ENCODE data around the gene ZFAND3.
"Not testable (repeated sequence)": the region's sequence is repeated elsewhere in the genome, so short reads cannot be mapped to it uniquely, and the experiment has no call there.

Gene ZFAND3

DNA sequence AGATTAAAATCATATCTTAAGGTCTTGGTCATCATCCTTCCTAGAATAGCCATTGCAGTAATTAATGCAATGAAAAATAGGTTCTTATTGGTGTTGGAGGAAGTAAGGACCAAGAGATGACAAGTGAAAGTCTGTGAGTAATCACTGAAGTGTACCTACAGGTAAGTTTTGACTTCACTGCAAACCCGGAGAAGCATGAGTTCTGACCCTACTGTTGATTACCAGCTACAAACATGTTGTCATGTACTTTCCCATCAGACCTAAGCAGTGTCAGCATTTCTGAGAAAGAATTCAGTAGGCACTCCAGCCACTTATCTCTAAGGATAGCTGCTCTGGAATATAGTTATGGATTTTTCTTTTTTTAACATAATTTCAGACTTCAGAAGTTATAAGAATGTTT is 280.9 kb downstream of the ZFAND3 start:
- no peak for DNase-seq

DNA sequence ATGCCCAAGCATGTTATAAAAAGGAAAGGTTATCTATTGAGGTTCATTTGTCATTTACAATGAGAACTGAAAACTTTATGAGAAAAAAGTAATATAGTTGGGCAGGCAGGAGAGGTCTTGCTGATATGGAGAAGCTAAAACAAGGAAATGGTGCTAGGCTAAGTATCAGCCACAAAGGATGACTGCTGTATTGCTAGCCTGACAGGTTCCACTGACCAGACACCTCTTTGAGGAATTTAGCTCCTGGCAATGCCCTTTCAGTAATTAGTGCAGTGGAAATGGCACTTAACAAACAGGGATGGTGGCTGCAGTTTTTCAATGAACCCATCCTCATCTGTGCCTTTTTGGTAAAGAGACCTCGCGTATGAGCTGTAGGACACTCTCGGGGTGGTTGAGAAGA is 284.4 kb downstream of the ZFAND3 start:
- no peak for DNase-seq

DNA sequence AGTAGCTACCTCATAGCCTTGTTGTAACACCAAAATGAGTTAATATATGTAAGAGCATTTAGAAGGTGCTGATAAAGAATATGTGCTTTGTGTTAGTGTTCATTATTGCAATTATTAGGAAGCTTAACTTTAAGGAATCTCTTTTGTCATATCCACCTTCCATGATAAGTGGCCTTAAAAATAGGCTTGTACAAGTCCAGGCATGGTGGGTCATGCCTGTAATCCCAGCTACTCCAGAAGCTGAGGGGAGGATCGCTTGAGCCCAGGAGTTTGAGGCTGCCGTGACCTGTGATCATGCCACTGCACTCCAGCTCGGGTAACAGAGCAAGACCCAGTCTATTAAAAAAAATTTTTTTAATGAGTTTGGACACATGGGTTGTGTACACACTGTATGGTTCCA is 285.5 kb downstream of the ZFAND3 start:
- no peak for DNase-seq

DNA sequence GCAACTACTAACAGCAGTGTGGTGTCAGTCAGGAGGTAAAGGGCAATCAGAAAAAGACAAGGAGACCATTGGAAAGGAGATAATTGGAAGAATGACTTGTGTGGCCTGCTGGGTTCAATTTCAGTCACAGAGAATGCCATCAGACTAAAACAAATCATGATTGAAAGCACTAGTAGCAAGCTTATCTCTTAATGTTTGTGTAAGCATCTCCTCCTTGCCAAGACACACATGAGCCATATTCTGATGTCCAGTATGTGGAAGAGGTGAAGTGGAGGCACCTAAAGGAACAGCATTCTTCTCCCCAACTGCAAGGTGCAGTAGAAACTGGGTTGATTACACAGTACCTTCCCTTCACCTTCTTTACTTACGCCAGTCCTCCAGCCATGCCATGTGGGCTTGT is 287.5 kb downstream of the ZFAND3 start:
- DNase-seq = no peak

DNA sequence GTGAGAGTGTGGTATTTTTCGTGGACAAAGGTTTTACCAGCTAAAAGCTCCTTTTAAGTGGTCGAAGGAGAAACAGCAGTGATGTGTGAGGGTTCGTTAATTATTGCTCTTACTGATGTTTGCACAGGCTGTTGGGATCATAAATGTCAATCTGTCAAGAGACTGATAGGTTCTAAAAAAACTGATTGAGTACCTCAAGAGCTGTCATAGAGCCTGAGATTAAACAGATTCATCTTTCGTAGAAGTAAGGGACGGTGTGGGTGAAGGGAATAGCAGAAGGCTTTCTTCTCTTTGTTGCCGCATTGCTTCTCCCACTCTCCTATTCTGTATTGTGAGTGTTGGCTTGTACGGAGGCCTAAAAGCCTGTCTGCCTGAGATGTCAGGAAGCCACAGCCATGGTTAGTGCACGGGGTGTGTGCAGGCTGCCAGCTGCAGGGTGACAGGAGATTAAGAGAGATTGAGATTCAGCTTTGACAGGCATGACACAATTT is 291.0 kb downstream of the ZFAND3 start:
- no peak for DNase-seq

DNA sequence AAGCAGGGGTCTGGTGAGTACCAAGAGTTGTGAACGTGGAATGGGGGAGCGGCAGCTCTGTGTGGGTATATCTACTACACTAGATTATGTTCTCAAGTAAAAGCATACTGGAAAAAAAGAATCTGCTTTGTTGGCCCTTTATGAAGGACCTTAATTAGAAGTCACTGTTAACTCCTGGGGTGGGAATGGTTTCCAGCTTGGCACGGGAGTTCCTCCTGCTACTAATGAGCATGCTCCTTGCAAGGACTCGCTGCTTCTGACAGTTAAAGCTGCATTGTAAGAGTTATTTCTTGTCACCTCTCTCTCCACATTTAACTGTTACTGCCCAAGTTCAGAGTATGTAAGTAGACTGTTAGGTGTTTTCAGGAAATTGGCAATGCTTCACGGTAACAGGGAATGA is 292.7 kb downstream of the ZFAND3 start:
- no peak for DNase-seq

DNA sequence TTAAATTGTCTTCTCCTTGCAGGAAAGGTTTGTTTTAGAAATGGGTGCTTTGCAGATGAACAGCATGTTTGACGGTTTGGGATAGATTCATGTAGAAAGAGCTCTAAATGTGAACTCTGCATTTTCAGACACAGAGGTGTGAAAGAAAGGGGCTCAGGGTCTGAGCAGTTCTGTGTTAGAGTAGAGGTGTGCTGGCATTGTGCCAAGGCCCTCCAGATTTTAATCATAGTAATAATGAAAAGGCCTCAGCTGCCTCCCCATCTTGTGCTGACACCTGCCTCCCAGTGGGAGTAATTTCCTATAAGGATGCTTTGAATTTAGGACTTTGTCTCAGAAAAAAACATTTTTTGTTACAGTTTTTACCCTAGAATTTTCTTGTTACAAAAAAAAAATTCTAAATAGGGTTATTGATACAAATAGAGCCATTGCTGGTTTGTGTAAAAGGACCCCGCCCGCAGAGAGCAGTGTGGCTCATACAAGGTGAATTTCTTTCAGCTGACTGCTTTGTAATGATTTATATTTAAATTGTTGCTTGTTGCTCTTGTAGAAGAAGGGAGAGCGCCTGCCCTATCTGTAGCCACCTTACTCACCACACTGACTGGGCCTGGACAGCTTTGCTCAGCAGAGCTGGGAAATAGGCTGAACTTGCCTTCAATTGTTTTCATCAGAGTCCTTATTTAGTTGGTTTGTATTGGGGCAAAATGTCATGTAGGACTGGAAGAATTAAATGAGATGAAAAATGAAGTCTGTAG is 294.5 kb downstream of the ZFAND3 start:
- DNase-seq = no peak

DNA sequence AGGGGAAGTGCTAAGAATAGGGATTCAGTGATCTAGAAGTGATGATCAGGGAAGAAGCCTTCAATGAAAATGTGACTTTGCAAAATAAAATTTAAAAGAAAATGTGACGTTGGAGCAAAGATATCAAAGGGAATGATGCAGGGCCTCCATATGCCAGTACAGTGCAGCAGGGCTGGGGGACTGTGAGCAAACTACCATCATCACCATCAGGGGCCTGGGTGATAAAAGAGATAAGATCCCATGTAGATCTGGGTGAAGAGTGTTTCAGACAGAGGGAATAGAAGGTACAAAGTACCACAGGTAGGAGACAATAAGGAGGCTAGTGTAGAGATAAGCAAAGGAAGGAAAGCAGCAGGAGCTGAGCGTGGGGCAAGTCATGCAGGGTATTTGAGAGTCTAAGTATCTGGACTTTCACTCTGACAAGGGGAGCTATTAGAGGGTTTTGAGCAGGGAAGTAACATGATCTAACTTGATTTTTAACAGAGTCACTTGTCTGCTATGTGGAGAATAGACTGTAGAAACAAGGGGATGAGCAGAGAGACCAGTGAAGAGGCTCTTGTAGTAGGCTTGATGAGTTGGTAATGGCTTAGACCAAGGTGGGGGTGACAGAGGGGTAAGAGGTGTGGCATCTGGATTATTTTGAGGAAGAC is 295.6 kb downstream of the ZFAND3 start:
- DNase-seq = no peak

DNA sequence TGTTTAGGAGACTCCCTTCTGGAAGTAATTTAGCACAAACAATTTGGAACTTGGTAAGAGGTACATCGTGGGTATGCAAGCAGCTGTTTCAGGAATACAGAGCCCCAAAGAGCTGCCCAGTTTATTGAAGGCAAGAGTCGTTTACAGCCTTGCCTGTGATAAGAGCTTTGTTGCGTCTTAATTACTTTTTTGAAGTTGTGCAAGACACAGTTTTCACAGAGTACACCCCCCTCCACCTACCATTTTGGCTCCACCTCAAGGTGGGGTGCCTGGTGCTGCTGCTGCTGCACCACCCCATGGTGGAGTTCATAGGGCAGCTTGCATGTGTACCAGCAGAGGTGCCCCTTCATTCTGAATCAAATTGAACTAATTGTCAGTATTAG is 296.1 kb downstream of the ZFAND3 start:
- DNase-seq = no peak

DNA sequence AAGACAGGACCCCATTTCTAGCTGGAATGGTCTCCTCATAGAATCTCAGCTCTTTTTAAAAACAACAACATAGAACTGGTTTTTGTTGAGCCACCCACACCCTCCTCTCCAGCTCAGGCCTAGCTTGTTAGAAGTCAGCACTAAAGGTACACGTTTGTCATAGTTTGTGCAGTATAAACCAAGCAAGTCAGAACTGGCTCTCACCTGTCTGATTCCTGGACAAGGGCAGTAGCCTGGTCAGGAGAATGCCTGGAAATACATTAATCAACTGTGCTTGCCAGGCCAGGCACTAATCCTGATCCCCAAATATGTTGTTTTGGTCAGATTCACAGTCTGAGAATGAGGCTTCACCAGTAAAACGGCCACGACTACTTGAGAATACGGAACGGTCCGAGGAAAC is 296.7 kb downstream of the ZFAND3 start:
- no peak for DNase-seq

DNA sequence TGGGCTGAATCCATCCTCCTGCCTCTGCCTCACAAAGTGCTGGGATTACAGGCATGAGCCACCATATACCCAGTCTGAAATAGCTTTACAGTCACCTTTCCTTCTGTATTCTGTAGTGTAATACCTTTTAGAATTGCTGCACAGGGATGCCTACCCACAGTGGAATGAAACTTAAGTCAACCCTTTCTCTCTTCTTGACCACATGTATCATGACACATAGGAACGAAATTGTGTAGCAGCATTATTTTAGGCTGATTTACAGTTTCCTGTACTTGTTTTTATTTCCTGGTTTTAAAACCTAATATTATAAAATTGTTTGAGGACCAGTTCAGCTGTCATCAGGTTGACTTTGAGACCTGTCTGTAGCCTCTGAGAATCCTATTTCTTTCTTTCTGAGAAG is 297.8 kb downstream of the ZFAND3 start:
- DNase-seq = no peak

DNA sequence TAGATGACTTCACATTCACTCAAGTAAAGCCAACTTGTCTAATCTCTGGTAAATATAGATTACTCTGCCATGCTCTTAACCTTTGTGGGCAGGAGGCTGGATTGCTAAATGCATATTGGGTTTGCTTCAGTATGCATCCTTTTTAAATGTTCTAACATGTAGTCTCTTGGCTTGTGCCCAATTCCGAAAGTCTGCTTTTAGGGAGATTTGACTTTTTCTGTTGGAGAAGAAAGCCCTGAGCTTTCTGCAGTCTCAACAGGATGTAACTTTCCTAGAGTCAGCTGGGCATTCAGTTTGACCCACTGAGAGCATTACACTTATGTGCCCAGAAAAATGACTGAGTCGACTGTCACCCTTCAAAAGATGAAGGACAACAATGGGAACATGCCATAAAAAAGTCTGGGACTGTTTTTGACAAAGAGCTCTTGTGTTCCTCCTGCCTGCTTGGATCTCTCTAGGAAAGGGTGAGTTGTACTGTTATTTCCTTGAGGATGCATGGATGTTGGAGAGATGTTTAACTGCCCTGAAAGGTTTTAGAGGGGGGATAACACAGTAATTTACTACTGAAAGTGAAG is 299.4 kb downstream of the ZFAND3 start:
- DNase-seq = no peak

DNA sequence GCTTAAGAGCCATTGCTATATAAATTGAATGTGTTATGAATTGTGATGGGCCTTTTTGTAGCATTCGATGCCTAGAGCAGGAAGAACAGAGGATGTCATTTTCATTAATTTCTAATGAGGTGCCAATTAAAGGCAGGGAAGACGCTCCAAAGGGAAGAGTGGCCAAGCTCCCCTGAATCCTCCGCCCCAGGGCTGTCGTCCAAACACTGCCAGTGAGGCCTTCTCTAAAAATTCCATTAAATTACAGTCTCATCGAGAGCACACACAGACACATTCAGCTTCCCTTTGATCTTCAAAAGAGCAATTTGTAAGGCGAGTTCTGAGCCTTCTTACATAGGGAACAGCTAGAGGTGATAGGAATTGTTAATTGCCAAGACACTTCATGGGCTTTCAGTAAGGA is 300.0 kb downstream of the ZFAND3 start:
- no peak for DNase-seq

DNA sequence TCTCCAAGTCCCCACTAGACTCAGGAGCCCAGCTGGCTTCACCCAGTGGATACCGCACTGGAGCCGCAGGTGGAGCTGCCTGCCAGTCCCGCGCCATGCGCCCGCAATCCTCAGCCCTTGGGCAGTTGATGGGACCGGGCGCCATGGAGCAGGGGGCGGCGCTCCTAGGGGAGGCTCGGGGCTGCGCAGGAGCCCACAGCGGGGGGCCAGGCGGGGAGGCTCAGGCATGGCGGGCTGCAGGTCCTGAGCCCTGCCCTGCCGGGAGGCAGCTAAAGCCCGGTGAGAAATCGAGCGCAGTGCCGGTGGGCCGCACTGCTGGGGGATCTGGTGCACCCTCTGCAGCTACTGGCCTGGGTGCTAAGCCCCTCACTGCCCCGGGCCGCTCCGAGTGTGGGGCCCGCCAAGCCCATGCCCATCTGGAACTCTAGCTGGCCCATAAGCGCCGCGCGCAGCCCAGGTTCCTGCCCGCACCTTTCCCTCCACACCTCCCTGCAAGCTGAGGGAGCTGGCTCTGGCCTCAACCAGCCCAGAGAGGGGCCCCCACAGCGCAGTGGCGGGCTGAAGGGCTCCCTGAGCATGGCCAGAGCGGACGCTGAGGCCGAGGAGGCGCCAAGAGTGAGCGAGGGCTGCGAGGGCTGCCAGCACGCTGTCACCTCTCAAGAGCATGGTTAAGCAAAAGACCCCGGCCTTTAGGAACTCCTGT is 304.8 kb downstream of the ZFAND3 start:
- DNase-seq = not testable (repeated sequence)

DNA sequence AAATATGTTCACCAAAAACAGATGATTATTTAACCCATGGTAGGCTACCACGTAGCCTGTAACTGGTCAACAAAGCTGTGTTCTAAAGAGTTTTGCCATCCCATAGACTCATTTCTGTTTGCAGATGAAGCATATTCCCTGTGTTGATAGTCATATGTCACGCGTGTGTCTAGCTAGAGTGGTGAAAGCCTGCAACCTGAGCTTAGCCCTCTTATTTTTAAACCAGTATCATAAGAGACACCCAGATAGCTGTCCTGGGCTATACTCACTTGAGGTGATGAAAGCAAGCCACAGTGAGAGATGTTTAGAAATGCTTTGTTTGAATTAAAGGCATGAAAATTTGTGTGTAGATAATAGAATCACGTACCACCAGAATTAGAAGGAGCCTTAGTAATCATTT is 307.8 kb downstream of the ZFAND3 start:
- no peak for DNase-seq

DNA sequence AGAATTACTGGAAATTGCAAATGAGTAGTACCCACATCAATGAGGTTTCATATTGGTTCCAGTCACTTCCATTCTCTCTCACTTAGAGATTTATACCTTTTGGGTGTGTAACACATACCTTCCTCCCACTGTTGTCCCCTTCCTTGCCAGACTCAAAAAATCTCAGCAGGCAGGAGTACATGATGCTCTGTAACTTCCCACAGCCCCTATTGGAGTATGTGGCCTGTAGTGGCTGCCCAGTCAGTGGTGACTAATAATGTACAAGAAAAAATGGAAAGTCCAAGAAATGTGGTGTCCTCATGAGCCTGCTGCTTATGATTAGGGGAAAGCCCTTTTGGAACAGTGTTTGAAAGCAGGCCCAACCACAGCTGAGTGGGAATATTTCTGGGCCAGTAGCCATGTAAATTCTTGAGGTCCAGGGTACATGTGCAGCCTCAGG is 312.0 kb downstream of the ZFAND3 start:
- no peak for DNase-seq

DNA sequence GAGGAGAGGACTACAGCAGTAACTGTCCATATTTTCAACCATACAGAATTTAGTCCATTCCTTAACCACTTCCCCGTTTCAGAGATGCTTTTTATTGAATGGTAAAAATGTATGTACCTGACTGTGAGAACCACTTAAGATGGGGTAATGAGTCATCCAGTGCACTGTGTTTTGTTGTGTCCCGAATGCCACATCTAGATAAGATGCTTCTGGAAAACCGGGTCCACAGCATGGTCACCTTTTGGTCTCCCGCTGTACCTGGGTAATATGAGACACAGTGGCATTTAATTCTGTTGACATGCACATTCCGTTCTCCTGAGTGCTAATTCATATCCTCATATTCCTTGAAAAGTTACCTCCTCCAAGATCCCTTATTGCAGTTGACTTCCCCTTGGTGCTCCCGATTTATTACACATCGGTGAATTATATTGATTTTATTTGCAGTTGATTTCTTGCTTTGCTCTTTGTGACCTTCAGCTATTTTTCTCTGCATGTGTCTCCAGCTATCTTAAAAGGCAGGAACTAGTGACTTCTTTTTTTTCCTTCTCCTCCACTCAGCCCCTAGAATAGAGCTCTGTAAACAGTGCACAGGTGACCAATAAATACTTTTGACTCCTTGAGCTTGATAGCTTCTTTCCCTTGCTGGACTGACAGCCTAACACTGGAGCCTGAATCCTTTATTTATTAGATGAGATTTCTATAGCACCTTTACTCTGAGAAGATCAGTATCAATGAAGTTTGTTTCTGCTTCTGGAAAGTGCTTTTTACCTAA is 314.6 kb downstream of the ZFAND3 start:
- DNase-seq = no peak

DNA sequence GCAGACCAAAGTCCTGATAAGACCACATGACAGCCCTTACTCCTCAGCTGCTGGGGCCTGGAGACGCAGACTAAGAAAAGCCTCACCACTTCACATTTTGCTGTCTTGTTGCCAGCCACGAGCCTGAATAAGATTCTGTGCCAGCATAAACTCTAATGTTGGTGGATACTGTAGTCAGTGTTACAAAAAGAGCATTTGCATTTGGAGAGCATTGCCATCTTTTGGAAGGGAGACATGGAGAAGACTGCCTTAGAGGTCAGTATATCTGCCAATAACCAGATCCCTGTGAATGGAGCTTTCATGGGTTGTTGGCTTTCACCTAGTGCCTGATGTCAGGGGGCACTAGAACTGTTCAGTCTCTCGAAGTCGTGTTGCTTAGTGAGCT is 315.2 kb downstream of the ZFAND3 start:
- no peak for DNase-seq

DNA sequence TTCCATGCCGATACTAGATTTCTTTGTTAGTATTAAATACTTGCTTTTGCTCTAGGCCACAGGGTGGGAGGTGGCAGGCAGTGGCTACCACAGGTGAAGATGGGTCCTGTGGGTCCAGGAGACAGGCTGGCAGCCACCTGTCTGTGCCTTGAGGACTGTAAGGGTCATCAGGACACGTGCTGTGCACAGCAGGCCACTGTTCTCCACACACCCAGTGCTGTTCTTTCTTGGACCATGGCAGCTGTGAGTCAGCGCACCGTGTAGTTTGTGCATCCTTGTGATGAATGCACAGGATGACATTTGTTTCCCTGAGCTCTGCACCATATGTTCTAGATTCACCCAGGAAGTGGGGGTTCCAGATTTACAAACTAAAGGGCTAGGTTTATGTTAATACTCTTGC is 317.0 kb downstream of the ZFAND3 start:
- no peak for DNase-seq

DNA sequence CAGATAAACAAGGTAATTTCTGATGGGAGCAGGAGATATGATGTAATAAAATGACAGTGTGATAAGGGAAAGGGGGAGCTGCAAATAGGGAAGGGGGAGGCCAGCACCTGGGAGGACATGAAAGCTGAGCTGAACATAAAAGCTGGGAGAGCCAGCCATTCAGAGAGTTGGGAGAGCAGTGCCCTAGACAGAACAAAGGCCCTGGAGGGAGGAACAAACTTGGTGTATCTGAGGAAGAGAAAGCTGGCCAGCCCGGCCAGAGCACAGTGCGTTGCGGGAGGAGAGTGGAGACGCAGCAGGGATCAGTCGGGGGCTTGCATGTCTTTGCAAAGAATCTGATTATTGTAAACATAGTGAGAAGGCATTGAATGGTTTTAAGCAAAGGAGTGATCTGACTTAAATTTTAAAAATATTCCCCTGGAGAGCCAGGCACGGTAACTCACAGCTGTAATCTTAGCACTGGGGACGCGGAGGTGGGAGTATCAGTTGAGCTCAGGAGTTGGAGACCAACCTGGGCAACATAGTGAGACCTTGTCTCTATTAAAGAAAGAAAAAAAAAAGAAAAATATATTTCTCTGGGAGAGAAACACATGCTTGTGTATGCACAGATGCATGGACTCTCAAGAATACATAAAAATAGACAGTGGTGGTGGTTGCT is 318.2 kb downstream of the ZFAND3 start:
- DNase-seq = no peak

DNA sequence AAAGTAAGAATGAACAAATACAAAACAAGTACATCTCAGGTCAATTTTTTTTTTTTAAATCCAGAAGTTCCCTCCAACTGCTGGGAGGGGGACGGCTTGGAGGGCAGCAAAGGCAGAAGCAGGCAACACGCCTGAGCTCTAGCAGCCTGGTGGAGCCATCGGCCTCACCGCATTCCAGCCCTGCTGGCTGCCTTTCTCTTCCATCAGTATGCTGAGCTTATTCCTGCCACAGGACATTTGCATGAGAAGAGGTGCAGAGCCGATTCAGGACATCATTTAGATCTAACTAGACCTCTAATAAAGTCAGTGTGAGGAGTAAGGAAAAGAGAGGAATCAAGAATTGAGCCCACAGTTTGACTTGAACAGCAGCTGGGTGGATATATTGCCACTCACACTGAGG is 318.8 kb downstream of the ZFAND3 start:
- DNase-seq = no peak

DNA sequence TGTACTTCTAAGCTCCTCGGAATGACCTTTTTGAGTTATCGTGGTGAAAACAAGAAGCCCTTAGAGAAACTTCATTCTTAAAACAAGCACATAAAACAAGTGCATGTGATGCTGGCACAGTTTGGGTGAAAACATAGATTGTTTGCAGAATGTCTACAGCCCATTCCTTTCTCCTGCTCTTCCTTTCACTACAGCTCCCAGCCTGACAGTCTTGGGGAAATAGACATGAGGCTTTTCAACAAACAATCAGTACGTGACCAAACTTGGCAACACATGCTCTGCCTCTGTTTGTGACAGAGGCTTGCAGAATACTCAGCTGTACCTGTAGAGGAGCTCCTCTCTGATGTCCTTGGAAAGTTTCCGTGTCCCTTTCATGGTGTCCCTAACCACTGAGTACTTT is 321.6 kb downstream of the ZFAND3 start:
- no peak for DNase-seq

Data from central memory CD4-positive, alpha-beta T cell (primary cell).